H54 (cell line): ENCODE measurements around the gene HS3ST4.

Source experiments
- DNase-seq: peaks from one replicate; pipeline ENCODE4 v3.0.0; 2011; ENCODE audit warnings: low spot score, mixed read lengths; ENCODE audit not compliant: insufficient read length
- FAIRE-seq: peaks from 3 replicates; lab custom pipeline; 2011; peaks lifted over from hg19 to GRCh38; lab: Jason Lieb, UNC
- POLR2A ChIP-seq: IDR thresholded peaks from 2 replicates; pipeline ENCODE4 v1.6.1; 2011; ENCODE audit warnings: low read depth, mild to moderate bottlenecking, low read length

The HS3ST4 gene

DNA sequence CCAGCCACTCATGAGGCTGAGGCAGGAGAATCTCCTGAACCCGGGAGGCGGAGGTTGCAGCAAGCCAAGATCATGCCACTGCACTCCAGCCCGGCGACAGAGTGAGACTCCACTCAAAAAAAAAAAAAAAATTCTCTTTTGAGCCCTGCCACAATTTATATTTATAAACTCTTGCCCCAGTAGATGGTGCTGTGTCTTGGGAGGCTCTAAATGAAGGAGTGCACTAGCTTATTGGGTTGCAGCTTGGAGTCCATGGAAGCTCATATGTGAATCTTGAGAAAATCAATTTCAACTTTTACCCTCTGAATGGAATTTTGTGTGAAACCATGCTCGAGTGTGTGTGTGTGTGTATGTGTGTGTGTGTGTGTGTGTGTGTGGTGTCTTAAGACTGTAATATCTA, 420.1 kb downstream of the HS3ST4 start:
- FAIRE-seq (no peak), DNase-seq (no peak)
- TF ChIP-seq POLR2A = no peak

DNA sequence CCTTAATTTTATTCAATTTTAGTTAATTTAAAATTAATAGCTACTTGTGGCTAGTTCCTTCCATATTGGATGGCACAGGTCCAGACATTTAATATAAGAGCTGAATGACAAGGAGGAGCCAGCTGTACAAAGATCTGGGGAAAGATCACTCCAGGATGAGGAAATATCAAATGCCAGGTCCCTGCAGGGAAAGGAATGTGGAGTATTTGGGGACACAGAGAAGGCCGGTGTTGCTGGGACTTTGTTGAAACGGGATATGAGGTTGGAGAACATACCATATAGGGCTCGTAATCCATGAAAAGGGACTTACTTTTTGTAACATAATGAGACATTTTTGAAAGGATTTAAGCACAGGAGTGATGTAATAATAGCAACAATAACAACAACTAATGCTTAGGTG, 426.8 kb downstream of the HS3ST4 start:
- TF ChIP-seq POLR2A = no peak
- DNase-seq = no peak
- FAIRE-seq = no peak

DNA sequence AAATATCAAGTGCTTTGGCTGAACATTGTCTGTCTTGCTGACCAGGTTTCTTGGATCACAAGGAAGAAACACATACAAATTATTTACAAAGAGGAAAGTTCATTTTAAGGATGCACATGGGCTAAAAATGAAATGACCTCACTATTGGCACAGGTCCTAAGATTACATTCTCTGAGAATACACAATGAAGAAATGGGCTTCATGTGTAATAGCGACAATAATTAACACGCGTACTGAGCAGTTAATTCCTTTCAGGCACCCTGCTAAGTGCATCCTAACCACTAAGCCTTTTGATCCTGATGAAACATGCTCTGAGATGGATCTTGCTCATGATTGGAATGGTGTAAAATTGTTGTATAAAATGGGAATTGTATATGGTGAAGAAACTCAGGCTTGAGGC, 429.0 kb downstream of the HS3ST4 start:
- FAIRE-seq = no peak
- TF ChIP-seq POLR2A = no peak
- DNase-seq = no peak

DNA sequence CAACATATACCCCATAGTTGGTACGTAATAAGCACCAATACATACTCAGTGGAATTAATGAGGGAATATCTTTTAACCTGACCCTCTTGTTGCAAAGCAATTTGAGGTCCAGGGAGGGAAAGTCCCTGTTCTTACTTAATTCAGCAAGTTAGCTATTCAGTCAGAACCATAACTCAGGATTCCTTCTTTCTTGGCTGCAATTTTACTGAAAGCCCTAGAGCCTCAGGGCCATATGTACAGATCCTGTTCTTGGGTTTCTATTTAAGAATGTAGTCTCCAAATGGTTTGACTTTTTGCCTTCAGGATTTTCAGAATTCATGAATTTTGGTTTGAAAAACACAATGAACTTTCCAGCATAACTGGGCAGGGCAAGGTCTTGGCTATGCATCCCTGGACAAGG, 436.5 kb downstream of the HS3ST4 start:
- no peak for FAIRE-seq
- DNase-seq = no peak
- TF ChIP-seq POLR2A = no peak

DNA sequence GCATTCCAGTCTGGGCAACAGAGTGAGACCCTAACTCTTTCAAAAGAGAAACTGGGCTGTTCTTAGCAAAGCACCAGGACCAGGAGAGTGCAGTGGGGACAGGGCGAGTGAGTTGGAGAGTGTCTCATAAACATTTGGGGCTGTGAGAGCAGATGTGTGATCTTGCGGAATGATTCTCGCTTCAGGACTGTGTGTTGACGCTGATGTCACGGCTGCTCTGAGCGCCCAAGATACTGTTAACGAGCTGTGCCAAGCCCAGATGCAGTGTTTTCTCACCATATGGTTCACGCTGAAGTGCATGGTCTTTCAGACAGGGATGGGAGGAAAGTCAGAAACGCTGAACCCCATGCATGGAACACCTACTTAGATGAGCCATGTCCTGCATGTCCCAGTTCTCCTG, 438.2 kb downstream of the HS3ST4 start:
- FAIRE-seq = no peak
- no peak for DNase-seq
- no peak for TF ChIP-seq POLR2A

DNA sequence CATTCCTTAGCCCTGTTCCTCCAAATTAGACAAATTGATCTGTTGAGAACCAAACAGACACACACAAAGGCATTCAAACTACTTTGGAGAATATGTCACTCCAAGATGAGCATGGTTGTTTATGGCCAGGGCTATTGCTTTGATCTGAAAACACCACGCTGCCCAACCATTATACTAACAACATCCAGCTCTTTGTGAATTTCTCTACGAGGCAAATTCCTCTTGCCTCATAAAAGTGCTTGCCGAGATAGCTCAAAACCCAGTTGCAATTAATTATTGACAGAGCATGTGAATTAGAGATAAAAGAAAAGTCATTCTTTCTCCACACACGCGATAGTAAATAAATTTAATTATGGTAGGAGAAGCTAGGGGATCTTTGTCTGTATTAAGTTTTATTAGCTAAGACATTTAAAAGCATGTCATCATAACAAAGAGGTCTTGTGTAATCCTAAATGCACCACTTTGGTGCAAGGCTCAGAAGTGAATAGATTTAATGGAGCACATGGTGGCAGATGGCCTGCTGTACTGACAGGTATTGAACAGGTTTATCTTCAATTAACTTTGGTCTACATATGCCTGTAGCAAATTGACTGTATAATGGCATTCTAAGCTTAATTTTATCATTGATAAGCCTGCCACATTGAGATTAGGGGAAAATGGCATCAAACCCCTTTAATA, 441.8 kb downstream of the HS3ST4 start:
- TF ChIP-seq POLR2A = no peak
- no peak for FAIRE-seq
- no peak for DNase-seq

DNA sequence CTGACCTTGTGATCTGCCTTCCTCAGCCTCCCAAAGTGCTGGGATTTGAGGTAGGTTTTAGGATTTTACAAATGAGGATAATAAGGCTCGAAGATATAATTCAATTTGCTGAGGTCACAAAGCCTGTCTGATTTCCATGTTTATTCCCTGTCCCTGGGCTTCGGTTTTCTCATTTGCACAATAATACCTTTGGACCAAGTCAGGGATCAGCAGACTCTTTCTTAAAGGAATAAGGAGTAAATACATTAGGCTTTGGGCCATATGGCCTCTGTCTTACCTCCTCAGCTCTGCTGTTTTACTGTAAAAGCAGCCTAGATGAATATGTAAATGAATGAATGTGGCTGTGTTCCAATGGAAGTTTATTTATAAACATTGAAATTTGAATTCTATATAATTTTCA, 442.8 kb downstream of the HS3ST4 start:
- DNase-seq (no peak), FAIRE-seq (no peak)
- TF ChIP-seq POLR2A = no peak

DNA sequence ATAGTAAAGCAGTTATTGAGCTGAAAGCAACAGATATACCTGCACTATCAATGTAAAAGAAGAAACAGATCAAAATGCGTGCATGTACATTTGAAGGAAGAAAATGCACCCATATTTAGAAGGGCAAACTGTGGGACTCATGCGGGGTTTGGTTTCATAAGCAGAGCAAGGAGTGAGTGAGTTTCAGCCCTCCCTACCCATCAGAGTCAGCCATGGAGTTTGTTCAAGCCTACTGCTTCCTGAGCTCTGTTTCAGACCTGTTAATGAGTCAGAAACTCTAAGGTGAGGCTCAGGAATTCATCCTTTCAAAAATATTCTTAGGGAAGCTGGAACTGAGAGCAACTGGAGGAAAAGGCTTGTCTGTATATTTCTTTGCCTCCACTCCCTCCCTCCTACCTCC, 446.2 kb downstream of the HS3ST4 start:
- DNase-seq (no peak), FAIRE-seq (no peak)
- no peak for TF ChIP-seq POLR2A

DNA sequence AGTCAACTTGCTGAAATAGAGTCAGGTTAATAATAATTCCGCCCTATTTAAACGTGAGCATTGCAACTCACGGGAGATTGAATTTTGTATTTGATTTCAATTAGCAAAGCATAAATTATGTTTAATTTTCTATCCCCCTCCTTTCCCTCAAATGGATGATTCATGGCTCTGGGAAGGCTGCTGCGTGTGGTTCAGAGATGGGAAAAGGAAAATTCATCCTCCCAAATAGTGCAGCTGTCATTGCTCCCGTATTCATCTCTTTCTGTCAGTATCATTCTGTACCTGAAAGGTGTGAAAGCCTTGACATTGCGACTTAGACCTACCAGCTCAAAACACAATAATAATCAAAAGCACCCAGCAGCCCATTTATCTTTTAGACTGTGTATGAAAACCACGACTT, 447.3 kb downstream of the HS3ST4 start:
- TF ChIP-seq POLR2A = no peak
- DNase-seq = no peak
- no peak for FAIRE-seq

DNA sequence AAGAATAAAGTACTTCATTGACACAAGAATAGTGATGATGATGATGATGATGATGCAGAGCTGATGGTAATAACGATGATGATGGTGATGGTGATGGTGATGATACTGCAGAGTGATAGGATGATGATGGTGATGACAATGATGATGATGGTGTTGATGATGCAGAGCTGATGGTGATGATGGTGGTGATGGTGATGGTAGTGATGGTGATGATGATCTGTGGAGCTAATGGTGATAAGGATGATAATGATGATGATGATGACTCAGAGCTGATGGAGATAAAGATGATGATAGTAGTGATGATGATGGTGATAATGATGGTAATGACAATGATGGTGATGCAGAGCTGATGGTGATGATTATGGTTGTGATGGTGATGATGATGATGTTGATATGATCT, 448.1 kb downstream of the HS3ST4 start:
- TF ChIP-seq POLR2A = no peak
- DNase-seq = no peak
- no peak for FAIRE-seq

DNA sequence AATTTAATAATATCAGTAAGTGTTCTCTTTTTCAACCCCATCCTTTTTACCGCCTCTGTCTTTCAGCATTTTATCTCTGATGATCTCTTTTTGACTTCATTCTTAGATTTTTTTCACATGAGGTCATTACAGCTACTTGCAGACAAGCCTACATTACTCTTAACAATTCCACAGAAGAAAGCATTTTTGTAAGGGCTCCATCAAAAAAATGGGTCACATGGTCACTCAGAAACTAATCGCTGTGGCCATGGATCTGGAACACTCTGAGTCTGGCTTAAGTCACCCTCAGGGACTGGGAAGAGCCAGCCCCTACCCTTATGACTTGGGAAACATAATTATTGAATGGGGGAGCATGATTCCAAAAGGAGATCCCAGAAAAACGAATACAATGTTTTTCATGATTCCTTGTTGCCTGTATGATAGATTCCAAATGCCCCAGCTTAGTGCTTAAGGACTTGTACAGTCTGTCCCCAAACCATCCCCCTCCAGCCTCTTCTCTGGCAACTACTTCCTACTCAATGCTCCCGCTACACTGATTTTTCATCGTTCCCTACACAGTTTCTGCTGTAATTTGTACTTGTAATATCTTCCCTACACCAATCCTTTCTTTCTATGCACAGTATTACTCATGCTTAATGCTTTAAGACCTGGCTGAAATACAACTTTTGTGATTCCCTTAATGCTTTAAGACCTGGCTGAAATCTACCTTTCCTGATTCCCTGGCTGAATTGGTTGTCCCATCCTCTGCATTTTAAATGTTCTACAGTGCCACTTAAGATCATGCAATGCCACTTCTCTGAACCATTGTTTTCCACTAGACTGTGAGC, 457.8 kb downstream of the HS3ST4 start:
- FAIRE-seq = no peak
- no peak for DNase-seq
- TF ChIP-seq POLR2A = no peak

DNA sequence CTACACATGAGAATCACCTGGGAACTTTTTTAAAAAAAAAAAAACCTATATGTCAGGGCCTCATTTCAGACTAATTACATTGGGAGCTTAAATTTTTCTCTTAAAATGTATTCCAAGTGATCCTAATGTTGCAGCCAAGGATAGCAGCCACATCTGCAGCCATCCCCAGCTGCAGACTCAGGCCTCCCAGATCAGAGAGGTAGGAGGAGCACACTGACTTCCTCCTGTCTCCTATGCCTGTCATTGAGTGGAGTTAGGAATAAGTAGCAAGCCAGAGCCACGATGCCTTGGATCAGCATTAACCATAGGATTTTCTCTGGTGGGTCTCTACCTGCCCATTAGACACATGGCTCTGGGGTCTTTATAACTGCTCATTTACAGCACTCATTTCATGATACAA, 463.5 kb downstream of the HS3ST4 start:
- FAIRE-seq (no peak), DNase-seq (no peak)
- no peak for TF ChIP-seq POLR2A

DNA sequence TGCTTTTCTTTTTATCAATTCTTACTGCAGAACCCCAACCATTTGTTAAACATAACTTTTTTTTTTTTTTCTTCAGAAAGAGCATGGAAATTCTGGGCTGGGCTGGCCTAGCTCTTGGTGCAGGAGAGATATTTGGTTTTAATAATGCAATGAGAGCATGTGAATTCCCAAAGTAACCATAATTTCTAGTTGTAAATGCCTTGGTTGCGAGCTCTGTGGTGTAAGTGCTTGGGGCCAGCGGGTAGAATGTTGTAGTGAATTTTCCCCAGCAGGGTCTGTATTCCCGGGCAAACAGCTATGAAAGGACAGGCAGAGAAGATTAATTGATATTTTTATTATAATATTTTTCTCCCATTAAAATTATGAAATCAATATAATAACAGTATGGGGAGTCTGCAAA, 465.6 kb downstream of the HS3ST4 start:
- no peak for DNase-seq
- FAIRE-seq = no peak
- no peak for TF ChIP-seq POLR2A

DNA sequence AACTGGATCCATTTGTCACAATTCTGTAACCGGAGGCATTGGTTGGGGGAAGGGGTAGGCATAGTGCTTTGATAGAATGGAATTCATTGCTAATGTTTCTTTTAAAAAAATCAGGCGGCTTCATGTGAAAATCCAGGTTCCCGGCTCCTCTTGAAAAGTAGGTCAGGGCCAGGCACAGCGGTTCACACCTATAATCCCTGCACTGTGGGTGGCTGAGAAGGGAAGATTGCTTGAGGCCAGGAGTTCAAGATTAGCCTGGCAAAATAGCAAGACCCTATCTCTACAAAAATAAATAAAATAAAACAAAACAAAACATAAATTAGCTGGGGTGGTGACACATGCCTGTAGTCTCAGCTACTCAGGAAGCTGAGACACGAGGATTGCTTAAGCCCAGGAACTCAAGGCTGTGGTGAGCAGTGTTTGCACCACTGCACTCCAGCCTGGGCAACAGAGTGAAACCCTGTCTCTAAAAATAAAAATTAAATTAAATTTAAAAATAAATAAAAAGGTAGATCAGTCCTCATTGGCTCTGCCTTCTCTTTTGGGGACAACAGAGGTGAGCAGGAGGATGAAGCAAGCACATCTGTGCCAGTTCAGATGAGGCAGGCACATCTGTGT, 466.5 kb downstream of the HS3ST4 start:
- DNase-seq (no peak), FAIRE-seq (no peak)
- TF ChIP-seq POLR2A = no peak
